ENCODE measurements around the gene TRIM33.

Gene TRIM33

GRCh38 chr1:114511032-114511785 lies at the start of gene TRIM33:
Gene TRIM33, minus strand, starts transcription at chr1:114511203. Its CDS starts 127 bp downstream, at chr1:114511076.
- peak; percentile 43 for DNase-seq

GRCh38 chr1:114559356-114559755 lies 48.4 kb upstream of the TRIM33 start:
- DNase-seq, result no peak

- DNase-seq, result no peak
These were observed 47.5 kb upstream of the TRIM33 start for GRCh38 chr1:114558544-114558943.

- DNase-seq, result no peak
These were observed 43.6 kb upstream of the TRIM33 start for GRCh38 chr1:114554577-114554976.

GRCh38 chr1:114552106-114552639 lies 41.2 kb upstream of the TRIM33 start:
- DNase-seq, result no peak

- DNase-seq, result no peak
These were observed 40.4 kb upstream of the TRIM33 start for GRCh38 chr1:114551400-114551799.

GRCh38 chr1:114550336-114550735 lies 39.3 kb upstream of the TRIM33 start:
- no peak for DNase-seq

- DNase-seq, result no peak
These were observed 38.1 kb upstream of the TRIM33 start for GRCh38 chr1:114549137-114549536.

- DNase-seq, result no peak
These were observed 36.1 kb upstream of the TRIM33 start for GRCh38 chr1:114547076-114547475.

- no peak for DNase-seq
These were observed 34.8 kb upstream of the TRIM33 start for GRCh38 chr1:114545796-114546195.

- no peak for DNase-seq
These were observed 34.3 kb upstream of the TRIM33 start for GRCh38 chr1:114545315-114545714.

GRCh38 chr1:114540821-114541220 lies 29.8 kb upstream of the TRIM33 start:
- DNase-seq, result no peak

- no peak for DNase-seq
These were observed 29.3 kb upstream of the TRIM33 start for GRCh38 chr1:114540272-114540671.

GRCh38 chr1:114536043-114536442 lies 25.0 kb upstream of the TRIM33 start:
- DNase-seq, result no peak

- no peak for DNase-seq
These were observed 24.4 kb upstream of the TRIM33 start for GRCh38 chr1:114535401-114535800.

- DNase-seq, result no peak
These were observed 20.1 kb upstream of the TRIM33 start for GRCh38 chr1:114531094-114531493.

- no peak for DNase-seq
These were observed 19.2 kb upstream of the TRIM33 start for GRCh38 chr1:114530224-114530623.

- DNase-seq, result no peak
These were observed 13.9 kb upstream of the TRIM33 start for GRCh38 chr1:114524944-114525343.

- DNase-seq, result no peak
These were observed 11.2 kb upstream of the TRIM33 start for GRCh38 chr1:114522264-114522575.

- DNase-seq, result no peak
These were observed 10.6 kb upstream of the TRIM33 start for GRCh38 chr1:114521396-114522263.

- DNase-seq, result no peak
These were observed 6.3 kb upstream of the TRIM33 start for GRCh38 chr1:114517348-114517747.

GRCh38 chr1:114512595-114513280 lies 1.7 kb upstream of the TRIM33 start:
- no peak for DNase-seq

GRCh38 chr1:114510274-114511031 lies 550 bp downstream of the TRIM33 start:
- DNase-seq, result no peak

Data from NCI-H187 treated with DMSO at 0.1 percent for 48 hours (cell line).